NCI-H2107 treated with DMSO at 0.1 percent for 48 hours (cell line): ENCODE measurements around the gene PRKG2.

Source experiments
- DNase-seq: peaks from one replicate; lab custom pipeline; 2025; ENCODE audit not compliant: unreplicated experiment; lab: John Stamatoyannopoulos, UW

PRKG2 gene

GRCh38 chr4:81040012-81040659 lies 174.9 kb downstream of the PRKG2 start:
- DNase-seq: peak; percentile 57

GRCh38 chr4:81039351-81039972 lies 175.6 kb downstream of the PRKG2 start:
- no peak for DNase-seq

- no peak for DNase-seq
Observed at GRCh38 chr4:81038636-81039350, 176.2 kb downstream of the PRKG2 start.
